GM13976 (cell line): ENCODE data around the gene TCOF1.

ENCODE experiments used
- DNase-seq: peaks from one replicate; pipeline ENCODE4 v3.0.0; 2012; ENCODE audit warnings: low spot score
- in situ Hi-C: fragments of 300-500 bp; cut with MboI; formaldehyde crosslinking; loops from one replicate; pipeline ENCODE4 v1.12.0; 2022; ENCODE audit warnings: low sequenced_read_pairs, mixed read lengths, inconsistent platforms; ENCODE audit not compliant: unreplicated experiment
- TF ChIP-seq, protein P1 (sequence below): IDR thresholded peaks from 2 replicates; pipeline ENCODE4 v1.5.1; 2012; ENCODE audit warnings: borderline replicate concordance, mild to moderate bottlenecking; ENCODE audit not compliant: insufficient read depth; ENCODE audit errors: extremely low read depth, missing control alignments, control extremely low read depth

Gene TCOF1

DNA sequence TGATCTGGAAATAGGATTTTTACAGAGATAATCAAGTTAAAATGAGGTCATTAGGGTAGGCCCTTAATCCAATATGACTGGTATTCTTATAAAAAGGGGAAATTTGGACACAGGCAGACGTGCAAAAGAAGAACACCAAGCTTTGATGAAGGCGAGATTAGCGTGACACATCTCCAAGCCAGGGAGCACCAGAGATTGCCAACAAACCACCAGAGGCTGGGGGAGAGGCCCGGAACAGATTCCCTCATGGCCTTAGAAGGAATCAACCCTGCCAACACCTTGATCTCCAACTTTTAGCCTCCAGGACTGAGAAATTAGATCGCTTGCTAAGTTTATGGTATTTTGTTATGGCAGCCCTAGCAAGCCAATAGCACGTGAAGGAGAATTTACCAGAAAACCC lies 44.0 kb upstream of the TCOF1 start:
- in situ Hi-C loops, result no loop called here
- TF ChIP-seq, protein P1, sequence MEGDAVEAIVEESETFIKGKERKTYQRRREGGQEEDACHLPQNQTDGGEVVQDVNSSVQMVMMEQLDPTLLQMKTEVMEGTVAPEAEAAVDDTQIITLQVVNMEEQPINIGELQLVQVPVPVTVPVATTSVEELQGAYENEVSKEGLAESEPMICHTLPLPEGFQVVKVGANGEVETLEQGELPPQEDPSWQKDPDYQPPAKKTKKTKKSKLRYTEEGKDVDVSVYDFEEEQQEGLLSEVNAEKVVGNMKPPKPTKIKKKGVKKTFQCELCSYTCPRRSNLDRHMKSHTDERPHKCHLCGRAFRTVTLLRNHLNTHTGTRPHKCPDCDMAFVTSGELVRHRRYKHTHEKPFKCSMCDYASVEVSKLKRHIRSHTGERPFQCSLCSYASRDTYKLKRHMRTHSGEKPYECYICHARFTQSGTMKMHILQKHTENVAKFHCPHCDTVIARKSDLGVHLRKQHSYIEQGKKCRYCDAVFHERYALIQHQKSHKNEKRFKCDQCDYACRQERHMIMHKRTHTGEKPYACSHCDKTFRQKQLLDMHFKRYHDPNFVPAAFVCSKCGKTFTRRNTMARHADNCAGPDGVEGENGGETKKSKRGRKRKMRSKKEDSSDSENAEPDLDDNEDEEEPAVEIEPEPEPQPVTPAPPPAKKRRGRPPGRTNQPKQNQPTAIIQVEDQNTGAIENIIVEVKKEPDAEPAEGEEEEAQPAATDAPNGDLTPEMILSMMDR, result no peak

DNA sequence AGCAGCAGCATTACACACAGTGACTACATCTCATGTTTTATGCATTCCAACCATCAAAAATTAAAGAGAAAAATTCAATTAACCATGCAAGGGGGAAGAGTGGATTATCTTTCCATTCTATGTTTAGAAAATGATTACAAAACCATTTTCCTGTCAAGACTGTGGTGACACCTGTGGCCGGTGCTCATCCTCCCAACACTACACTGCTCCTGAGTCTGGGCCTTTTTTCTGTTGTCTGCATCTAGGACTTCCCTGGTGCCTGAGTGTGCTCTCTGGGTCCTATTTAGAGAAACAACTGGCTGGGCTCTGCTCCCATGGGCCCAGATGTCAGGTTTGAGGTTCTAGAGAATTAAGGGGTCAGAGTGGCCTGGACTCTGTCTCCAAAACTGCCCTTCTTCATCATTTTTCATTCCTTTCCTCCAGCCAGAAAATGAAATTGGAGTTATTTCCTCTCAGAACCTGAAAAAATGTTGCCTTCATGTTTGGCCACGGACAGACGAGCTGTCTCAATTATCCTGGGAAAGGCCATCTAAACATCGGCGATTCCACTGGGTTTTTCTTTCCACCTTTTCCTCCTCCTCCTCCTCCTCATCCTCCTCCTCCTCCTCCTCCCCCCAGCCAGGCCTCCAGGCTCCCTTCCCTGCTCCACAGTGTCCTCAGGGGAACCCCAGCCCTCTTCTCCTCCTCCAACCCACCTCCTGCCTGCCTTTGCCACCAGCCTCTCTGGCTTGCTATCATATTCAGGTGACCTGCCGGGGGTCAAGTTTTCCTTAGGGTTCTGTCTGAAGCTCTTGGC lies 43.4 kb upstream of the TCOF1 start:
- in situ Hi-C loops, result no loop called here
- TF ChIP-seq, protein P1, result no peak

More for the DNA sequence above, 44.0 kb upstream of the TCOF1 start:
- no peak for DNase-seq

DNA sequence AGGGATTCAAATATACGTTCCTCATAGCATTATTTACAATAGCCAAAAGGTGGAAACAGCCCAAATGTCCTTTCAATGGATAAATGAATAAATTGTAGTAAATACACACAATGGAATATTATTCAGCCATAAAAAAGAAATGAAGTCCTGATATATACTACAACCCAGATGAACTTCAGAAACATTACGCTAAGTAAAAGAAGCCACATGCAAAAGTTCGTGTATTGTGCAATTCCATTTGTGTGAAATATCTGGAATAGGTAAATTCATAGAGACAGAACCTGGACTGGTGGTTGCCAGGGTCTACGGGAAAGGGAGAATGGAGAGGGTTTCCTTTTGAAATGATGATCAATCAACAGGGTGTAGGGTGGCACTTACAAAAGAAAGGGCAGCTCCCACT lies 42.3 kb upstream of the TCOF1 start:
- TF ChIP-seq, protein P1, result no peak
- DNase-seq, result no peak
- in situ Hi-C loops, result no loop called here

More for the DNA sequence above, 43.4 kb upstream of the TCOF1 start:
- no peak for DNase-seq

DNA sequence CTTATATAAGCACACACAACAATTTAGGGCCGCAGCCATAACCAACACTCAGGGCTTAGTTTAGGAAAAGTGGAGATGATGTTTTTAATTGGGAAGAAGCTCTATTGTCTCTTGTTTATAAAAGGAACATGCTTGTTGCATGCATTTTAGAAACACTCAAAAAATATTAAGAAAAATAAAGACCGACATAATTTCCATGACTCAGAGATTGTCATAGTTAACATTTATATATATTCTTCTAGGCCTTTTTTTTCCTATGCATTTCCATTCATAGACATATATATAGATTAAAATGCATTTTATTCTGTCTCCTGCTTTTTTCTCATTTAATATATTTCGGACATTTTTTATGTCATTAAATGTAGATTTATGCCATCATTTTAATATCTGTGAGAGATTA lies 41.2 kb upstream of the TCOF1 start:
- DNase-seq, result no peak
- TF ChIP-seq, protein P1, result no peak
- in situ Hi-C loops, result no loop called here

DNA sequence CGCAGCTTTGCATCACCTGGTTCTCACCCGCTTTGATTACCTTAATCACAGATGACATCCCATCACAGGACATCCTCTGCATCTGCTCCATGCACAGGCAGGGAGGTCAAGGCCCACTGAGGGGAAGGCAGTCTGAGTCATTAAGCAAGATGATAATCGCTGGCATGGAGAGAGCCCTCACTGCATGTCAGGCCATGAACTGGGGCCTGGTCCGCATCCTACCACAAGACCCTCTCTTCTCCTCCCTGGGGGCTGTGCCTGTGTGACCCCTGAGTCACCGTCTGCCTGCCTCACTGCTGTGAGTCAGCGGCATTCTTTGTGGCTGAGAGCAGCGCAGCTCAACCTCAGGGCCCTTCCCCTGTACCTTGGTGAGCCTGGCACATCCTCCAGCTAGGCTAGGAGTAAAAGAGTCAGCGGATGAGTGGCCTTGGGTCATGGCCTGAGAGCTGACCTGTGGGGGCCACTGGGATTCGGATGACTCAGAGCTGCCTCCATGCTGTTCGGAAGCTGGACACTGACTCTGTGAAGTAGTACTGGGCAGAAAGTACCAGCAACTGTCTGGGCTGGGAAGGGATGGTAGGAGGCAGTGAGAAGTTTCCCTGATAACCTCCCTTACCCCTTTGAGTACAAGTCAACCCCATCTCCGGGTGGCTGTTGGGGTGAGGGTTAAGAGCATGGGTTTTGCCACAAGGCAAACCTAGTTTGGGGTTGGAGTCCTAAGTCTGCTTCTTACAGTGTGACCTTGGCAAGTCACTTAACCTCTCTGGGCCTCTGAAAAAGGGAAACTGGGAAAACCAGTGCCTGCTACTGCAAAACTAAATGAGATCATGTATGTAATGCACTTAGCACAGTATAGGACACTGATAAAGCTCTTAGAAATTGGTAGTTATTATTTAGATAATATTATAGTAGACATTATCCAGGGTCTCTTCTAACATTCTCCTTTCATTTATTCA lies 40.2 kb upstream of the TCOF1 start:
- in situ Hi-C loops, result no loop called here
- DNase-seq, result no peak
- TF ChIP-seq, protein P1, result no peak

DNA sequence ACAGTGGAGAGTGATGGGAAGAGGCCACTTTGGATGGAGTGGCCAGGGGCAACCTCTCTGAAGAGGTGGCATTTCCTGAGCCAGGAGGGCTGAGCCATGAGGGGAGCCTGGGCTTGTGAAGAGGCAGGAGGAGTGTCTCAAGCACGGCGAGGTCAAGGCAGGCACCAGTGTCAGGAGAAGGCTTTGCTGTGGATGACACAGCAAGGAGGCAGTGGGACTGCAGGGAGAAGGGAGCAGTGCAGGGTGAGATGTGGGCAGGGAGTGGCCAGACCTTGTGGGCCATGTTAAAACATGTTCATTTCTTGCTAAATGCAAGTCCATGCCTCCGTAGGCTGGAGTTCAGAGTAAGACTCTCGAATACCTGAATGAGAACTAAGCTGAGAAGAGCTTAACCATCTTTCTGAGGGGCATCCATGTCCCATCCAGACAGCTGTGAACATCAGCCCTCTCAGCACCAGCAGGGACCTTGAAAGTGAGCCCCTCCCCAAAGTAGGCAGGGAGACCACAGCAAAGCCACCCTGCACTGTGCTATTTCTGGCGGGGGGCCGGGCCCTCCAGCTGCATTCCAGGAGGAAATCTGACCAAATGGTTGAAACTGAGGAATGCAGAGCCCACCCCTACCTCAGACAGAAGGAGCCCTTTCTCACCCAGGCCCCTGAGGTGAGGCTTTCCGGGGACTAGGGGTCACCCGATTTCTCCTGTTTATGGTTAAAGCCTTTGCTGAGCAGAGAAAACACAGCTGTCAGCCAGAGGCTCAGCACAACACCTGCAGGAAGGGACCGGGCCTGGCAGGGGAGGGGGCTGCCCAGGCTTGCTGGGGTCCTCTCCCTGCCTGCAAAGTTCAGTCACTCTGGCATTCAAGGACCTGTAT lies 38.6 kb upstream of the TCOF1 start:
- in situ Hi-C loops, result no loop called here
- TF ChIP-seq, protein P1, result no peak
- DNase-seq, result no peak
